ENCODE data around the gene RECQL. TPM values are rescaled to one million over a fixed set of nuclear protein-coding genes. Genes with fewer than 3 reads are reported as not detected.
"Not testable (repeated sequence)": the region's sequence is repeated elsewhere in the genome, so short reads cannot be mapped to it uniquely, and the experiment has no call there.

The RECQL gene
- total and polyA plus RNA-seq, 5 experiments from 2014 or later = 51.4 to 64.6 (median 56.8) TPM

- Mint-ChIP-seq H3K27me3 (no peaks in the 10 kb centered on the region), H3K36me3 (peaks cover 9 to 79% (median 32%) of the 10 kb centered on the region in 3 donors), H3K4me3 (no peak overlapping the region), H3K27ac (peak overlapping the region in 7 of 10 donors; percentile 1 to 79 (median 44)), H3K9me3 (no peaks in the 10 kb centered on the region), H3K4me1 (peaks cover 19 to 44% (median 35%) of the 10 kb centered on the region in 4 donors)
- DNase-seq (no peak), ATAC-seq (no peak)
- POLR2A ChIA-PET = interaction anchor here (1.2 to 1.8 kb wide), 2 partner anchors 10 to 213 kb away, joined by 3 to 5 read pairs; partner anchors contain the start of gene LDHB
These were observed 57.0 kb downstream of the RECQL start for GRCh38 chr12:21444193-21445146.

GRCh38 chr12:21439347-21439746 is 62.1 kb downstream of the RECQL start:
- Mint-ChIP-seq H3K36me3 (peaks cover 0 to 39% (median 12%) of the 10 kb centered on the region in 3 donors), H3K27me3 (no peaks in the 10 kb centered on the region), H3K4me3 (peak overlapping the region; percentile 65 to 99 (median 97)), H3K27ac (peak overlapping the region; percentile 3 to 98 (median 98)), H3K4me1 (peaks cover 21 to 62% (median 43%) of the 10 kb centered on the region in 4 donors), H3K9me3 (no peaks in the 10 kb centered on the region)
- ATAC-seq = no peak
- no peak for DNase-seq
- POLR2A ChIA-PET = interaction anchor here (1.1 kb wide), 1 partner anchor 218 kb away, joined by 3 read pairs; the partner anchor contains the start of gene LDHB

GRCh38 chr12:21438643-21439042 is 62.8 kb downstream of the RECQL start:
- H3K4me3 Mint-ChIP-seq = peak overlapping the region; percentile 91 to 99 (median 98)
- DNase-seq (no peak), ATAC-seq (no peak)
- H3K36me3 Mint-ChIP-seq = peaks cover 0 to 34% (median 12%) of the 10 kb centered on the region in 3 donors
- H3K9me3 Mint-ChIP-seq = no peaks in the 10 kb centered on the region
- POLR2A ChIA-PET = interaction anchor here (0.5 to 2.2 kb wide), 5 partner anchors 16 to 219 kb away, joined by 3 to 23 read pairs (median 5); partner anchors contain the start of genes GOLT1B, LDHB and RECQL
- H3K27me3 Mint-ChIP-seq = peaks cover 0 to 1% (median 0%) of the 10 kb centered on the region in 5 donors
- H3K4me1 Mint-ChIP-seq = peaks cover 21 to 58% (median 42%) of the 10 kb centered on the region in 4 donors
- peak overlapping the region; percentile 93 to 98 (median 98) for H3K27ac Mint-ChIP-seq

GRCh38 chr12:21434699-21435098 is 66.7 kb downstream of the RECQL start:
- H3K36me3 Mint-ChIP-seq = peaks cover 0 to 5% (median 0%) of the 10 kb centered on the region in 3 donors
- H3K4me3 Mint-ChIP-seq = no peak overlapping the region
- ATAC-seq = no peak
- no peaks in the 10 kb centered on the region for H3K9me3 Mint-ChIP-seq
- DNase-seq = no peak
- POLR2A ChIA-PET = no interaction called here
- H3K27me3 Mint-ChIP-seq = peaks cover 0 to 7% (median 0%) of the 10 kb centered on the region in 5 donors
- peaks cover 6 to 24% (median 17%) of the 10 kb centered on the region in 4 donors for H3K4me1 Mint-ChIP-seq
- no peak overlapping the region for H3K27ac Mint-ChIP-seq

- peaks cover 0 to 12% (median 6%) of the 10 kb centered on the region in 4 donors for H3K4me1 Mint-ChIP-seq
- ATAC-seq (no peak), DNase-seq (no peak)
- H3K27ac Mint-ChIP-seq = no peak overlapping the region
- H3K36me3 Mint-ChIP-seq = no peaks in the 10 kb centered on the region
- POLR2A ChIA-PET = no interaction called here
- peaks cover 0 to 7% (median 0%) of the 10 kb centered on the region in 5 donors for H3K27me3 Mint-ChIP-seq
- H3K4me3 Mint-ChIP-seq = no peak overlapping the region
- no peaks in the 10 kb centered on the region for H3K9me3 Mint-ChIP-seq
These were observed 67.9 kb downstream of the RECQL start for GRCh38 chr12:21433525-21433924.

GRCh38 chr12:21429994-21430393 is 71.4 kb downstream of the RECQL start:
- no peak overlapping the region for H3K4me3 Mint-ChIP-seq
- DNase-seq (no peak), ATAC-seq (no peak)
- H3K27me3 Mint-ChIP-seq = peaks cover 0 to 12% (median 4%) of the 10 kb centered on the region in 5 donors
- H3K9me3 Mint-ChIP-seq = peaks cover 0 to 5% (median 0%) of the 10 kb centered on the region in 9 donors
- H3K36me3 Mint-ChIP-seq = no peaks in the 10 kb centered on the region
- H3K4me1 Mint-ChIP-seq = no peaks in the 10 kb centered on the region
- POLR2A ChIA-PET = interaction anchor here (0.6 kb wide), 1 partner anchor 52 kb away, joined by 4 read pairs; no protein-coding TSS in a partner anchor
- no peak overlapping the region for H3K27ac Mint-ChIP-seq

GRCh38 chr12:21428241-21428640 is 73.2 kb downstream of the RECQL start:
- no peak for ATAC-seq
- Mint-ChIP-seq H3K4me1 (no peaks in the 10 kb centered on the region), H3K36me3 (no peaks in the 10 kb centered on the region), H3K4me3 (no peak overlapping the region), H3K27ac (no peak overlapping the region), H3K9me3 (peaks cover 0 to 5% (median 0%) of the 10 kb centered on the region in 9 donors), H3K27me3 (peaks cover 0 to 12% (median 4%) of the 10 kb centered on the region in 5 donors)
- POLR2A ChIA-PET = no interaction called here
- no peak for DNase-seq

GRCh38 chr12:21419009-21419699 is 82.3 kb downstream of the RECQL start:
- peaks cover 1 to 28% (median 21%) of the 10 kb centered on the region in 5 donors for H3K27me3 Mint-ChIP-seq
- ATAC-seq, H3K4me3 Mint-ChIP-seq, POLR2A ChIA-PET, H3K36me3 Mint-ChIP-seq, H3K9me3 Mint-ChIP-seq, H3K4me1 Mint-ChIP-seq, H3K27ac Mint-ChIP-seq, DNase-seq: not testable (repeated sequence)

Other genes with a start within 250 kb of the RECQL start
- under 1 TPM; 0.05 to 0.34 TPM for gene SLCO1A2, start 166.7 kb downstream of the RECQL start, total RNA-seq
- under 1 TPM in 1 of 3 donors, not detected in 2; 0.07 TPM for gene SLCO1A2, start 166.7 kb downstream of the RECQL start, polyA plus RNA-seq
- not detected for gene IAPP, start 128.7 kb downstream of the RECQL start, total RNA-seq
- gene IAPP, start 128.7 kb downstream of the RECQL start, polyA plus RNA-seq = not detected
- 10 to 100 TPM; 42.2 to 48.3 TPM for gene PYROXD1, start 64.0 kb downstream of the RECQL start, total RNA-seq
- 10 to 100 TPM; 16.4 to 31.2 (median 20.3) TPM for gene PYROXD1, start 64.0 kb downstream of the RECQL start, polyA plus RNA-seq
- gene GOLT1B, start 154 bp upstream of the RECQL start, total RNA-seq = 10 to 100 TPM; 30.2 to 30.3 TPM
- 10 to 100 TPM; 16.6 to 19.7 (median 19.2) TPM for gene GOLT1B, start 154 bp upstream of the RECQL start, polyA plus RNA-seq
- under 1 TPM; 0.21 to 0.36 TPM for gene SPX, start 24.7 kb upstream of the RECQL start, total RNA-seq
- gene SPX, start 24.7 kb upstream of the RECQL start, polyA plus RNA-seq = under 1 TPM in 2 of 3 donors, not detected in 1; 0.20 to 0.21 TPM
- gene GYS2, start 103.2 kb upstream of the RECQL start, total RNA-seq = under 1 TPM in 1 of 2 experiments, not detected in 1; 0.31 TPM
- gene GYS2, start 103.2 kb upstream of the RECQL start, polyA plus RNA-seq = not detected
- 1,000 to 10,000 TPM; 1,266 to 1,370 TPM for gene LDHB, start 156.2 kb upstream of the RECQL start, total RNA-seq
- gene LDHB, start 156.2 kb upstream of the RECQL start, polyA plus RNA-seq = 1,000 to 10,000 TPM; 1,691 to 2,368 (median 2,237) TPM